Body of pancreas (tissue), 4 donors: ENCODE data around the gene TLR9. TPM values are rescaled to one million over a fixed set of nuclear protein-coding genes. Genes with fewer than 3 reads are reported as not detected.

Source experiments
- ATAC-seq: fragments of 150-250 bp; one replicate; pipeline ENCODE4 v1.9.1; 2016
- DNase-seq, 4 donors: peaks; one replicate each; pipeline ENCODE4 v3.0.0-alpha.2; 2019
- H3K27ac ChIP-seq, 4 donors: fragments of 200-600 bp; sonication (generic); 1 replicate in 3 of 4; 2 replicates in 1 of 4; pipeline versions ENCODE4 v1.5.1 to v1.6.1; 2016 to 2019; ENCODE audit warnings: mild to moderate bottlenecking in 1 of 4, mixed read lengths in 1 of 4, moderate library complexity in 1 of 4
- H3K27me3 ChIP-seq, 2 donors: fragments of 200-600 bp; sonication (generic); one replicate each; pipeline ENCODE4 v1.6.0; 2016; ENCODE audit warnings: mild to moderate bottlenecking in 1 of 2
- H3K36me3 ChIP-seq, 2 donors: fragments of 200-600 bp; sonication (generic); replicated peaks in 1 of 2; 2 replicates each; pipeline ENCODE4 v1.5.1; 2016; ENCODE audit warnings: low read depth in 2 of 2; ENCODE audit not compliant: insufficient read depth in 1 of 2
- H3K4me1 ChIP-seq: fragments of 200-600 bp; sonication (generic); one replicate; pipeline ENCODE4 v1.6.0; 2016
- H3K4me3 ChIP-seq, 2 donors: fragments of 200-600 bp; sonication (generic); 1 replicate in 1 of 2; 2 replicates in 1 of 2; pipeline ENCODE4 v1.5.1; 2016 to 2019
- H3K9me3 ChIP-seq, 3 donors: fragments of 200-600 bp; sonication (generic); 1 replicate in 2 of 3; 2 replicates in 1 of 3; pipeline ENCODE4 v1.5.1; 2016
- POLR2A ChIP-seq, 3 donors: fragments of 450-650 bp; IDR thresholded peaks; one replicate each; pipeline ENCODE4 v1.6.1; 2016; ENCODE audit warnings: antibody characterized with exemption in 3 of 3, mild to moderate bottlenecking in 2 of 3
- WGBS, 2 donors: methylation state at CpG; one replicate each; pipeline ENCODE4 v1.1.5; 2017; 5-methylcytosine and 5-hydroxymethylcytosine counted together
- intact Hi-C: fragments of 100-400 bp; cut with DNase I; formaldehyde crosslinking; loops from one replicate; pipeline ENCODE4 v1.15.1; 2023
- total RNA-seq, 2 donors: library from RNA; depleted of rRNA; stranded (reverse); fragments of >200 nt; gene quantifications; one replicate each; pipeline ENCODE4 v1.1.0, GENCODE V29; 2016
- TF ChIP-seq, protein P1 (sequence below), 7 experiments: fragments of 450-650 bp in 4 of 7; fragments of 200-600 bp in 3 of 7; sonication (generic) in 3 of 7; IDR thresholded peaks; one replicate each; pipeline ENCODE4 v1.5.1; 2016 to 2019; ENCODE audit warnings: antibody characterized with exemption in 7 of 7

TLR9 gene
- total RNA-seq, 2 donors from 2014 or later = 0.26 TPM; not detected in 1

DNA sequence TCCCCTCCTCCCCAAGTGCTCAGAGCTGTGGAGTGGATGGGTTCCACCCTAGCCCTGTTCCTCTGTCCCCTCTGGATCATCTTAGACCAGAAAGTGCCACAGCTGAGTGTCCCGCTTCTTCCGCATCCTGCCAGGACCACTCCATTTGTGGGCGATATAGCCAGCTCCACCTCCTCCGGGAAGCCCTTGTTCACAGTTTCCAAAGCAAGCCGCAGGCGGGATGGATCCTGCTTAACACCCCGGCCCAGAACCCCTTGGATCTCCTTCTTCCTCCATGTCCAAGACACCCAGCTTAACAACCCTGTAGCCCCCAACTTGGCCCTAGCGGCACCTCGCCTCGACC, 28.0 kb downstream of the TLR9 start:
- DNase-seq = no peak
- peaks cover 23% of the 10 kb centered on the region for H3K4me1 ChIP-seq

DNA sequence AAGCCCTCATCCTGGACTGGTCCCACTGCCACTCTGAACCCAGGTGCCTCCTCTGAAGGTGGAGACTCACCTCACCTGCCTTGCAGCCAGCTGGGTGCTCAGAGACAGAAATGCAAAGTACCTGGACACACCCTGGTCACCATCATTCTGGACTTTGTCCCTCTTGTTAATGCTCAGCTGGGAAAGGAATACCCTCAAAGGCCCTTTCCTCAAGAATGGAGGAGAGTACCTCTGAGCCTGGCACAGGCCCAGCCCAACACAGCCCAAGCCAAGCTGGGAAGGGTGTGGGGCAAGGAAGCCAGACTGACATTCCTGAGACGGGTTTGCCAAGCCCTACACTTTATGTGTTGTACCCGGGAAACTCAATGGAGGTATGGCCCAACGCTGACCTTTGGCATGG, 28.5 kb downstream of the TLR9 start:
- H3K4me1 ChIP-seq = peaks cover 23% of the 10 kb centered on the region
- no peaks in the 10 kb centered on the region for H3K27me3 ChIP-seq
- TF ChIP-seq, protein P1, sequence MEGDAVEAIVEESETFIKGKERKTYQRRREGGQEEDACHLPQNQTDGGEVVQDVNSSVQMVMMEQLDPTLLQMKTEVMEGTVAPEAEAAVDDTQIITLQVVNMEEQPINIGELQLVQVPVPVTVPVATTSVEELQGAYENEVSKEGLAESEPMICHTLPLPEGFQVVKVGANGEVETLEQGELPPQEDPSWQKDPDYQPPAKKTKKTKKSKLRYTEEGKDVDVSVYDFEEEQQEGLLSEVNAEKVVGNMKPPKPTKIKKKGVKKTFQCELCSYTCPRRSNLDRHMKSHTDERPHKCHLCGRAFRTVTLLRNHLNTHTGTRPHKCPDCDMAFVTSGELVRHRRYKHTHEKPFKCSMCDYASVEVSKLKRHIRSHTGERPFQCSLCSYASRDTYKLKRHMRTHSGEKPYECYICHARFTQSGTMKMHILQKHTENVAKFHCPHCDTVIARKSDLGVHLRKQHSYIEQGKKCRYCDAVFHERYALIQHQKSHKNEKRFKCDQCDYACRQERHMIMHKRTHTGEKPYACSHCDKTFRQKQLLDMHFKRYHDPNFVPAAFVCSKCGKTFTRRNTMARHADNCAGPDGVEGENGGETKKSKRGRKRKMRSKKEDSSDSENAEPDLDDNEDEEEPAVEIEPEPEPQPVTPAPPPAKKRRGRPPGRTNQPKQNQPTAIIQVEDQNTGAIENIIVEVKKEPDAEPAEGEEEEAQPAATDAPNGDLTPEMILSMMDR (IDR thresholded peaks at IDR 0.05) = no peak
- TF ChIP-seq POLR2A (IDR thresholded peaks at IDR 0.05) = no peak
- H3K9me3 ChIP-seq = no peaks in the 10 kb centered on the region
- 53 to 74% methylated on average over 3 of the region's 3 CpGs for WGBS, 2 donors
- DNase-seq (peak in 1 of 4 donors; percentile 42), ATAC-seq (no peak)
- intact Hi-C loops = no loop called here
- no peak overlapping the region for H3K4me3 ChIP-seq
- peak overlapping the region in 2 of 4 donors; percentile 47 to 77 for H3K27ac ChIP-seq
- H3K36me3 ChIP-seq = no peaks in the 10 kb centered on the region

More for the DNA sequence above, 28.0 kb downstream of the TLR9 start:
- intact Hi-C loops = no loop called here
- no peaks in the 10 kb centered on the region for H3K9me3 ChIP-seq
- 44 to 64% methylated on average over 7 to 10 of the region's 10 CpGs for WGBS, 2 donors
- H3K4me3 ChIP-seq = peak overlapping the region in 1 of 2 donors; percentile 84
- H3K36me3 ChIP-seq = peaks cover 0 to under 1% of the 10 kb centered on the region in 2 donors
- no peaks in the 10 kb centered on the region for H3K27me3 ChIP-seq
- no peak for ATAC-seq
- peak overlapping the region; percentile 47 to 87 (median 70) for H3K27ac ChIP-seq
- TF ChIP-seq, protein P1 (IDR thresholded peaks at IDR 0.05) = no peak
- no peak for TF ChIP-seq POLR2A (IDR thresholded peaks at IDR 0.05)

DNA sequence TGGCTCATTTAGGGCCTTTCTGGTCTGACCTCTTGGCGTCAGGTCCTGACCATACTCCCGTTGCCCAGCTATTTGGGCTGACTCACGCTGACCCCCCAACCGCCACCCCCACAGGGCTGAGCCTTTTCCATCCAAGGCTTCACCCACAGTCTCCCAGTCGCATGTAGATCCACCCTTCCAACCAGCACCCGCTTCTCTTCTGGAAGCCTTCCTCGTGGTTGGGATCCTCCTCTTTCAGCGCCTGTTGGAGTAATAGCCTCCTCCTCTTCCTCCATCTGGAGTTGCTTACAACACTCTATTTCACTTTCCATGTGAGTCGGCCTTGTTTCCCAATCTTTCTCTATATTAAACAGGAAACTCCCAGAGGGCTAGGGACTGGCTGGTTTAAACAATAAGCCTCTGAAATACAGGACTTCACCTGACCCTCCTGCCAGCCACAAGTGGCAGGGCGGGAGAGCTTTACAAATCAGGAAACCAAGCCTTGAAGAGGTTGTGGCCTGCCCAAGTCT, 29.6 kb downstream of the TLR9 start:
- ATAC-seq = no peak
- no peak overlapping the region for H3K4me3 ChIP-seq
- intact Hi-C loops = no loop called here
- H3K36me3 ChIP-seq = no peaks in the 10 kb centered on the region
- H3K27ac ChIP-seq = peak overlapping the region in 2 of 4 donors; percentile 14 to 38
- peaks cover 23% of the 10 kb centered on the region for H3K4me1 ChIP-seq
- H3K27me3 ChIP-seq = no peaks in the 10 kb centered on the region
- 72 to 84% methylated on average over 10 of the region's 10 CpGs for WGBS, 2 donors
- TF ChIP-seq, protein P1 (IDR thresholded peaks at IDR 0.05) = no peak
- no peak for TF ChIP-seq POLR2A (IDR thresholded peaks at IDR 0.05)
- peak in 1 of 4 donors; percentile 49 for DNase-seq
- H3K9me3 ChIP-seq = no peaks in the 10 kb centered on the region

DNA sequence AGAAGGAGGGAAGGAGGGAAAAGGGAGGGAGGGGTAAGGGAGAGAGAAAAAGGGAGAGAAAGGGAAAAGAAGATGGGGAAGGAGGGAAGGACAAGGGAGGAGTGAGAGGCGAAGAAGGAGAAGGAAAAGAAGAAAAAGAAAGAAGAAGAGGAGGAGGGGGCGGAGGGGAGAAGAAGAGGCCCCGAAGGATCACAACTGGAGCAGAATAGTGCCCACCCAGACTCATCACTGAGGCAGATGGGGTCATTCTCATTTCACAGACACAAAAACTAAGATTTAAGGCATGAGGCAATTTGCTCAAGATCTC, 30.2 kb downstream of the TLR9 start:
- Histone ChIP-seq H3K27ac (no peak overlapping the region), H3K9me3 (no peaks in the 10 kb centered on the region), H3K4me3 (no peak overlapping the region), H3K4me1 (peaks cover 27% of the 10 kb centered on the region), H3K27me3 (no peaks in the 10 kb centered on the region), H3K36me3 (no peaks in the 10 kb centered on the region)
- no peak for DNase-seq
- no peak for TF ChIP-seq POLR2A (IDR thresholded peaks at IDR 0.05)
- TF ChIP-seq, protein P1 (IDR thresholded peaks at IDR 0.05) = no peak
- no peak for ATAC-seq
- intact Hi-C loops = no loop called here
- WGBS, 2 donors = 82 to 89% methylated on average over 3 of the region's 3 CpGs
